Esophagus squamous epithelium (tissue), 5 donors: ENCODE data around the gene NFATC4. TPM values are rescaled to one million over a fixed set of nuclear protein-coding genes. Genes with fewer than 3 reads are reported as not detected.

ENCODE experiments used
- DNase-seq: peaks from one replicate; lab custom pipeline; 2025; lab: John Stamatoyannopoulos, UW
- H3K27ac ChIP-seq, 4 donors: fragments of 200-600 bp; sonication (generic); one replicate each; pipeline ENCODE4 v1.5.1; 2016 to 2019; ENCODE audit warnings: mild to moderate bottlenecking in 1 of 4
- H3K27me3 ChIP-seq, 4 donors: fragments of 200-600 bp; sonication (generic); 1 replicate in 3 of 4; 2 replicates in 1 of 4; pipeline versions ENCODE4 v1.5.1 to v1.6.0; 2017 to 2021; ENCODE audit warnings: antibody characterized with exemption in 1 of 4
- H3K36me3 ChIP-seq, 3 donors: fragments of 200-600 bp; sonication (generic); one replicate each; pipeline ENCODE4 v1.5.1; 2016 to 2019
- H3K4me1 ChIP-seq, 3 donors: fragments of 200-600 bp; sonication (generic); one replicate each; pipeline ENCODE4 v1.5.1; 2017 to 2019
- H3K4me3 ChIP-seq, 4 donors: fragments of 200-600 bp; sonication (generic); 1 replicate in 3 of 4; 2 replicates in 1 of 4; pipeline ENCODE4 v1.5.1; 2016 to 2019; ENCODE audit warnings: mild to moderate bottlenecking in 2 of 4, moderate library complexity in 1 of 4
- H3K9me3 ChIP-seq, 3 donors: fragments of 200-600 bp; sonication (generic); one replicate each; pipeline ENCODE4 v1.5.1; 2016 to 2019
- CTCF ChIP-seq, 6 experiments: fragments of 450-650 bp in 4 of 6; fragments of 200-600 bp in 2 of 6; sonication (generic) in 2 of 6; IDR thresholded peaks; one replicate each; pipeline ENCODE4 v1.5.1; 2016 to 2019; ENCODE audit warnings: antibody characterized with exemption in 6 of 6, mild to moderate bottlenecking in 4 of 6, moderate library complexity in 4 of 6
- POLR2A ChIP-seq, 4 donors: fragments of 450-650 bp; IDR thresholded peaks; one replicate each; pipeline ENCODE4 v1.6.1; 2017; ENCODE audit warnings: antibody characterized with exemption in 4 of 4, mild to moderate bottlenecking in 4 of 4, moderate library complexity in 3 of 4
- WGBS, 2 donors: methylation state at CpG; one replicate each; pipeline ENCODE4 v1.1.5; 2018; 5-methylcytosine and 5-hydroxymethylcytosine counted together
- intact Hi-C: fragments of 100-400 bp; cut with DNase I; formaldehyde crosslinking; loops from one replicate; pipeline ENCODE4 v1.15.0; 2022
- total RNA-seq, 4 donors: library from RNA; depleted of rRNA; stranded (reverse); fragments of >200 nt; gene quantifications; one replicate each; pipeline ENCODE4 v1.1.0, GENCODE V29; 2016
- donor health status: DM: yes; HTN: yes; CAD: no.

The NFATC4 gene
- total RNA-seq, 4 donors from 2014 or later = 2.7 to 22.5 (median 9.2) TPM

- Histone ChIP-seq H3K36me3 (no peaks in the 10 kb centered on the region), H3K9me3 (no peaks in the 10 kb centered on the region), H3K4me1 (peaks cover 6 to 16% (median 13%) of the 10 kb centered on the region in 3 donors), H3K27me3 (no peaks in the 10 kb centered on the region), H3K4me3 (no peak overlapping the region), H3K27ac (no peak overlapping the region)
- whole genome bisulfite sequencing, 2 donors = 75 to 91% methylated on average over 2 of the region's 2 CpGs
- DNase-seq = no peak
- TF ChIP-seq CTCF (IDR thresholded peaks at IDR 0.05) = no peak
- TF ChIP-seq POLR2A (IDR thresholded peaks at IDR 0.05) = no peak
- intact Hi-C loops = no loop called here
Measured at GRCh38 chr14:24361326-24361725, 6.7 kb upstream of the NFATC4 start.

GRCh38 chr14:24362241-24362960 is 5.6 kb upstream of the NFATC4 start:
- Histone ChIP-seq H3K27me3 (peaks cover 0 to 4% (median 0%) of the 10 kb centered on the region in 4 donors), H3K4me3 (no peak overlapping the region), H3K36me3 (no peaks in the 10 kb centered on the region), H3K4me1 (peaks cover 14 to 27% (median 16%) of the 10 kb centered on the region in 3 donors), H3K27ac (no peak overlapping the region), H3K9me3 (no peaks in the 10 kb centered on the region)
- TF ChIP-seq POLR2A (IDR thresholded peaks at IDR 0.05) (no peak), CTCF (IDR thresholded peaks at IDR 0.05) (no peak)
- DNase-seq = no peak
- intact Hi-C loops = no loop called here
- WGBS, 2 donors = 36 to 53% methylated on average over 2 of the region's 2 CpGs

GRCh38 chr14:24363401-24363800 is 4.6 kb upstream of the NFATC4 start:
- TF ChIP-seq CTCF (IDR thresholded peaks at IDR 0.05) (no peak), POLR2A (IDR thresholded peaks at IDR 0.05) (no peak)
- 81 to 87% methylated on average over 5 of the region's 5 CpGs for WGBS, 2 donors
- Histone ChIP-seq H3K4me3 (no peak overlapping the region), H3K27me3 (peaks cover 0 to 13% (median 0%) of the 10 kb centered on the region in 4 donors), H3K36me3 (no peaks in the 10 kb centered on the region), H3K27ac (no peak overlapping the region), H3K4me1 (peaks cover 17 to 37% (median 24%) of the 10 kb centered on the region in 3 donors), H3K9me3 (no peaks in the 10 kb centered on the region)
- no peak for DNase-seq
- intact Hi-C loops = no loop called here

- Histone ChIP-seq H3K27ac (peak overlapping the region in 3 of 4 donors; percentile 90 to 96 (median 93)), H3K27me3 (peaks cover 0 to 19% (median 0%) of the 10 kb centered on the region in 4 donors), H3K4me3 (no peak overlapping the region), H3K9me3 (no peaks in the 10 kb centered on the region), H3K4me1 (peaks cover 24 to 52% (median 24%) of the 10 kb centered on the region in 3 donors), H3K36me3 (no peaks in the 10 kb centered on the region)
- TF ChIP-seq CTCF (IDR thresholded peaks at IDR 0.05) (no peak), POLR2A (IDR thresholded peaks at IDR 0.05) (no peak)
- 55 to 57% methylated on average over 1 of the region's 1 CpG for WGBS, 2 donors
- DNase-seq = no peak
- intact Hi-C loops = loop anchor here (5.0 kb wide), 1 partner anchor 67 kb away; no protein-coding TSS in a partner anchor
Measured at GRCh38 chr14:24364841-24365240, 3.1 kb upstream of the NFATC4 start.
